Activated T-cell treated with anti-CD3 and anti-CD28 coated beads, Interleukin-2, amount 50 U/mL, for 4 hours (primary cell): ENCODE results near the gene ARVCF. TPM values are rescaled to one million over a fixed set of nuclear protein-coding genes. Genes with fewer than 3 reads are reported as not detected.

Source experiments
- ATAC-seq, 2 donors: fragments of 200-7000 bp; cut with Tn5 transposase; one replicate each; pipeline ENCODE4 v1.10.0; 2021
- DNase-seq: peaks from one replicate; pipeline ENCODE4 v3.0.0-alpha.2; 2020
- H3K27me3 Mint-ChIP-seq: one replicate; pipeline ENCODE4 v1.8.0; 2021; ENCODE audit warnings: low read depth, mixed read lengths
- H3K36me3 Mint-ChIP-seq: one replicate; pipeline ENCODE4 v1.8.0; 2022; ENCODE audit warnings: mixed read lengths; ENCODE audit not compliant: insufficient read depth
- H3K4me1 Mint-ChIP-seq: one replicate; pipeline ENCODE4 v1.8.0; 2021; ENCODE audit warnings: low read depth, mixed read lengths
- H3K4me3 Mint-ChIP-seq: one replicate; pipeline ENCODE4 v1.8.0; 2021; ENCODE audit warnings: mild to moderate bottlenecking, moderate library complexity, mixed read lengths
- H3K9me3 Mint-ChIP-seq: one replicate; pipeline ENCODE4 v1.8.0; 2021; ENCODE audit warnings: mixed read lengths
- total RNA-seq, 3 donors: library from RNA; stranded (reverse); gene quantifications; one replicate each; pipeline ENCODE4 v1.2.1, GENCODE V29; 2021

Gene ARVCF
- total RNA-seq, 3 donors from 2014 or later: 2.3 to 3.6 (median 2.8) TPM

DNA sequence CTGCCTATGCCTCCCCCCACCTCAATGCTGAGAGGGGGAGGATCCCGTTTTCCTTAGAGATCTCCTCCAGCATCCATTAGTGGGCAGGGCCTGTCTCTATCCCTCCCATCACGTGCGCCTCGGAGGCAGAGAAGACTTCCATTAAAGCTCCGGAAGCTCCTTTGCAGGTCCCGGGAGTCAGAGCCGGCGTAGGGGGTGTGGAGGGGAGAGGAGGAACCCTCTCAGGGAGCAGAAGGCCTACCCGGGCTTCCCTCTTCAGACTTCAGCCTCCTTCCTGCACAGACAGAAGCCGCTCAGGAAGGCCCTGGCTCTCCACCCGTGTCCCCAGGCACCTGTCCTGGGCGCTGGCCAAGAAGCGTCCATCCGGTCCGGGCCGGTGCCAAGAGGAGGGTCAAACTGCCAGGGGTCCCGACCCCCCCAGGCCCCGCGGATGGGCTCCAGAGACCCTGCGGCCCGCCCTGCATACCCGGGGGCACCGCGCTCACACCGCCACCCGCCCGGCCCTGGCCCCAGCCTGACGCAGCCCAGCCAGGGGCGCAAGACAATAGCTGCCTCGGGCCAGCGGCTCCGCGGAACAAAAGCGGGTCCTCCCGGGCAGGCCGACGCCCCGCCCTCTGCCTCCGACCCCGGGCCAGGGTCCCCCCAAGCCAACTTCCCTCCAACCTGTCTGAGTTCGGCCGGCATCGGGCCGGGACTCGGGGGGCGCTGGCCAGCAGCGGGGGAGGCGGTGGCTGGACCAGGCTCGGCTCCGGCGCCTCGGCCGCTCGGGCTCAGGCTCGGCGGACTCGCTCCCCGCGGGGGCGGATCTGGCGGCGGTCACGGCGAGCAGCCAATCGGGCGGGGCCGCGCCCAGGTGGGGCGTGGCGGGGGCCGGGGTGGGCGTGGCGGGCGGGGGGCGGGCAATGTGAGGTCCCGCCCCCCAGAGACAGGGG lies 29.9 kb downstream of the ARVCF start:
- DNase-seq (peak; percentile 34), ATAC-seq (peak; percentile 89 to 90)
- no peaks in the 10 kb centered on the region for H3K36me3 Mint-ChIP-seq
- no peaks in the 10 kb centered on the region for H3K27me3 Mint-ChIP-seq
- H3K4me1 Mint-ChIP-seq: no peaks in the 10 kb centered on the region
- peak overlapping the region; percentile 47 for H3K4me3 Mint-ChIP-seq
- no peaks in the 10 kb centered on the region for H3K9me3 Mint-ChIP-seq

DNA sequence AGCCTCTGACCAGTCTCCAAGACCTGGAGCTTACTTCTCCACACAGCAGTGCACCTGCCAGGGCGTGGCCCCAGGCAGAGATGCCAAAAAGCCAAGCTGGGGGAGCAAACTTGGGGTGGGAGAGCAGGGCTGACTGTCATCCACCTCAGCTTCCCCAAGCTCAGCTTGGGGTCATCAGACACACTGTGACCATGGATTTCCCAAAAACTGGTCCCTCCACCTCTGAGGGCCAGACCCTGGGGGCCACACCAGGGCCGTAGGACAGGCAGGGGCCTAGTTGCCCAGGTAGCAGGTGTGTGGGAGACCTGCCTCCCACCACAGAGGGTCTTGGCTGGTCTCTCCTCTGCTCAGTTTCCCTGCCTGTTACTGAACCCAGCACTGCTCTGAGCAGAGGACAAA lies 30.6 kb downstream of the ARVCF start:
- Mint-ChIP-seq H3K9me3 (no peaks in the 10 kb centered on the region), H3K27me3 (no peaks in the 10 kb centered on the region), H3K36me3 (no peaks in the 10 kb centered on the region), H3K4me3 (peak overlapping the region; percentile 47), H3K4me1 (no peaks in the 10 kb centered on the region)
- DNase-seq: no peak
- ATAC-seq: no peak

DNA sequence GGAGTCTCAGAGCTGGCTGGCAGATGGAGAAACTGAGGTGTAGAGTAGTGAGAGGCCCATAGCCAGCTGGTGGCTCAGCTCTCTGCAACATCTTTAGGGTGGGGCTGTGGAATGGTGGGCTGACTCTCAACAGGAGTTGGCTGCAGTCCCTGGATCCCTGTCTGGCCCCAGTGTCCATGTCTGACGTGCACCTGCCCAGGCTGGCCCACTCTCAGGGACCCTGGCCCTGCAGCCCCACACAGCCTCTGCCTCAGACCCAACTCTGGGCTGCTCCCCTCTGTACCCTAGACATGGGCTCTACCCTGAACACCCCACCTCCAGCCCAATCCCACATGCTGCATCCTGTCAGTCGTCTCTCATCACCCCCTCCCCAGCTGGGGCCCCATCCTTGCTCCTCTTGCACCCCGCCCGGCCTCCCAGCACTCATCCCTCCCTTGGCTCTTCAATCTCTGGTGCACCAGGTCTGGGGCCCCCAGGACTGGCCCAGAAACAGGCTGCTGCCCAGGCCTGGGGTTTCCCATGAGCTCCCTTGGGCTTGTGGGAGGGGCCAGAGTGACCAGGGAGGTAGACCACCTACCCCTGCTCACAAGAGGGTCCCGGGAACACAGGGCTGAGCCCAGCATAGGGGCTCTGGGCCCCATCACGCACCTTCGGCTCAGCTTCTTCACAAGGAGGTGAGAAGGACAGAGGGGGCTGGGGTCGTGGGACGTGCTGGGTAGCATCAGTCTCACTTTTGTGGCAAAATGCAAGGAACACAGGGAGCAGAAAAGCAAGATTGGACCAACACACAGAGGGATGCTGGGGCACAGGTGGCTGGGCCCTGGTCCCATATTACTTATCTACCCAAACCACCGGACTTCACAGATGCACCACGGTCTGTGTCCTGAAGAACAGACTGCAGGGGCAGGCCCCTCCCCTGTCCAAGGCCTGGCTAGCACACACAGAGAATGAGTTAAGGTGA lies 31.5 kb downstream of the ARVCF start:
- Mint-ChIP-seq H3K36me3 (no peaks in the 10 kb centered on the region), H3K4me3 (no peak overlapping the region), H3K9me3 (no peaks in the 10 kb centered on the region), H3K27me3 (no peaks in the 10 kb centered on the region), H3K4me1 (no peaks in the 10 kb centered on the region)
- DNase-seq (no peak), ATAC-seq (no peak)

DNA sequence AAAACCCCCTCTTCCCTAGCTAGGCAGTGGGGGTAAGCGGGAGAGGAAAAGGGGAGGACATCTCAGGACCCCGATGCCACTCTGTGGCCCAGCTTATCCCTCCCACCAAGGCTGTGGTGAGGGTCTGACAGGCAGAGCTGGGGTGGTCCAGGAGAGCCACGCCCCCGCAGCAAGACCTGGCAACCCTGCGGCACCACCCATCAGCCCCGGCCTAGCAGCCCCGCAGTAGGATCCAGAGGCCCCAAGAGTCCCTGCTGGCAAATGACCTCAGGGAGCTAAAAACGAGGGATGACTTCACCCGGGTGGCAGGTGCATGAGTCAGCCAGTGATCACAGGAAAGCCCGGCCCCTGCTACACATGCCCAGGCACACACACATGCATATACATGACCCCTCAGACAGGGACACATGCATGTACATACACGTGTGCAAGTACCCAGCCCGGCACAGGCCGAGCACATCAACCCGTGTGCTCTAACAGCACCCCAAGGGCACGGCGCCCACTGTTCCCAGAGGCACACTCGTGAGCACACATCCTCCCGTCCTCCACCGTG lies 32.3 kb downstream of the ARVCF start:
- DNase-seq (no peak), ATAC-seq (no peak)
- Mint-ChIP-seq H3K9me3 (no peaks in the 10 kb centered on the region), H3K27me3 (no peaks in the 10 kb centered on the region), H3K36me3 (no peaks in the 10 kb centered on the region), H3K4me3 (no peak overlapping the region), H3K4me1 (no peaks in the 10 kb centered on the region)

DNA sequence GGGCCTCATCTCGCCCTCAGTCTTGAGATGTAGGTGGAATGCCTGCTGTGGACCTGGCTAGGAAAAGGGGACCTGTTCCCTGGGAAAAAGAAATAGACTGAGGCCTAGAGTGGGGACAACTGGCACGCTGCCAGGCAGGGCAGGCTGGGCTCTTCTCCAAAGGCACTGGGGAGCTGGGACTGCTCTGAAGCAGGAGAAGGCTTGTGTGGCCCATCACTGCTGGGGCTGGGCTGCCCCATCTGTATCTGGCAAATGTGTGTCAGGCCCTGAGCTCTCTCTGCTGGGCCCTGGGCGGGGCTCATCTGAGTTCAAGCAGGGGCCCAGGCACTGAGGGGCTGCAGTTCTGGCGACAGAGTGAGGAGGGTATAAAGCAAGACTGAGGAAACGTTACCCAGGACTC lies 32.9 kb downstream of the ARVCF start:
- no peak overlapping the region for H3K4me3 Mint-ChIP-seq
- DNase-seq (no peak), ATAC-seq (no peak)
- no peaks in the 10 kb centered on the region for H3K36me3 Mint-ChIP-seq
- no peaks in the 10 kb centered on the region for H3K4me1 Mint-ChIP-seq
- H3K27me3 Mint-ChIP-seq: no peaks in the 10 kb centered on the region
- H3K9me3 Mint-ChIP-seq: no peaks in the 10 kb centered on the region

DNA sequence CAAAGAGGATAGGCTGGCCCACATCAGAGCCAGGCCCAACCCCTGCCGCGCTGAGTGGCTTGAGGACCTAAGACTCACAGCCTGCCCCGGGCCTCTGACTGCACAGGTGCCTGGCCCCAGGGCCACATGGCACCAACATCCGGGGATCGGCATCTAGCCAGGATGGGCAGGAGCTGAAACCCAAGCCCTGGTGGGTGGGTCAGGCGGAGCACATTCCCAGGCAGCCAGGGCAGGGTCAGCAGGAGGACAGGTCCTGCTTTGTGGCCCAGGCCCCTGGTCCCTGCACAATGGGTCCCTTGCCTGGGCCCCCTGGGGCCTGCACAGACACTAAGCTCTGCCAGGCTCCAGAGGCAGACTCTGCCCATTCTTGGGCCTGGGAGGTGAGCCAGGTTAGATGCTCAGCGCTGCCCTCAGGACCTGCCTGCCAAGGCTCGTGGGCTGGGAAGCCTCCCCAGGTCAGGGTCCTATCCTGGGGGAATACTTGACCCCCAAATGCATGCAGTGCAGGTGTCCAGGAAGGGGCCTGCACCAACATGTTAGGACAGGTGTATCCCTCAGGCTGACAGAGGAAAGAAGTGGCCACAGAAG lies 33.5 kb downstream of the ARVCF start:
- DNase-seq (no peak), ATAC-seq (no peak)
- H3K4me3 Mint-ChIP-seq: no peak overlapping the region
- no peaks in the 10 kb centered on the region for H3K36me3 Mint-ChIP-seq
- H3K27me3 Mint-ChIP-seq: no peaks in the 10 kb centered on the region
- no peaks in the 10 kb centered on the region for H3K4me1 Mint-ChIP-seq
- no peaks in the 10 kb centered on the region for H3K9me3 Mint-ChIP-seq

DNA sequence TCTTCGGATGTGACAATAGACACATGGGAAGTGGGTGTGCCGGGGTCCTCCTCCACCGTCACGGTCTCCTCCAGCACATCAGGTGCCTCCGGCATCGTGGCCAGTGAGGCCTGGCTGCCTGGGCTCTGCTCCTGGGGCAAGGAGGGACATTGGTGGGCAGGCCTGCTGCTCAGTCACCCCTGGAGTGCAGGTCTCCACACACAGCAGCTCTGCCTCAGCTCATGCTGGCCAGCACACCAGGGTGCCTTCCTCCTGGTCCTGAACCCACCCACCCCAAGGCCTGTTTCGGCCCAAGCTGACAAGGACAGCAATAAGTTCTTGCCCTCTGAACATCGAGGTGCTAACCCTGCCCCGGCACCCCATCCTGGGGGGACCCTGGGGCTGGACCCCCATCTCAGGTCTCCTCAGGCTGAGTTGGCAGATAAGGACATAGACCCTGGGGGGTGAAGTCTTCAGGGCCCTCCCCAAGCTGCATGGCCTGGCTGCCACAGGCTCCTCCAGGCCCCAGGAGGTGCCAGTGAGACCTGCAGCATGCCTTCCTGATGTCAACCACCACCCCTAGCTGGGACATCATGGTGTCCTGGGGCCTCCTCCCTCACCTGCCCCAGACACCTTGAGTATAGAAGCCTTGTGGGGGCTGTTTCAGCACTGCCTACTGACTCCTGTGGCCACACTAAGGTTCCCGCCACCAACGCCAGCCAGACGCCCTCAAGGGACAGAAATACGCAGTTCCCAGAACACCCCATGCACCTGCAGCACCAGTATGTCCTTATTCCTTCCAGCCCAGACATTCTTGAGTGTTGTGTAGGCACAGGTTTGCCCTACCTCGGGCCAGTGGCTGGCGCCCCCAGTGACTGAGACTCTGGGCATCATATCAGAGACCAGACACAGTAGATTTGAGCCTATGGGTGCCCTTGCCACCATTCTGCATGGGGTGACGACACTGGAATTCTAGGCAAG lies 34.4 kb downstream of the ARVCF start:
- no peaks in the 10 kb centered on the region for H3K27me3 Mint-ChIP-seq
- H3K4me3 Mint-ChIP-seq: no peak overlapping the region
- DNase-seq (no peak), ATAC-seq (no peak)
- no peaks in the 10 kb centered on the region for H3K36me3 Mint-ChIP-seq
- no peaks in the 10 kb centered on the region for H3K4me1 Mint-ChIP-seq
- H3K9me3 Mint-ChIP-seq: no peaks in the 10 kb centered on the region

DNA sequence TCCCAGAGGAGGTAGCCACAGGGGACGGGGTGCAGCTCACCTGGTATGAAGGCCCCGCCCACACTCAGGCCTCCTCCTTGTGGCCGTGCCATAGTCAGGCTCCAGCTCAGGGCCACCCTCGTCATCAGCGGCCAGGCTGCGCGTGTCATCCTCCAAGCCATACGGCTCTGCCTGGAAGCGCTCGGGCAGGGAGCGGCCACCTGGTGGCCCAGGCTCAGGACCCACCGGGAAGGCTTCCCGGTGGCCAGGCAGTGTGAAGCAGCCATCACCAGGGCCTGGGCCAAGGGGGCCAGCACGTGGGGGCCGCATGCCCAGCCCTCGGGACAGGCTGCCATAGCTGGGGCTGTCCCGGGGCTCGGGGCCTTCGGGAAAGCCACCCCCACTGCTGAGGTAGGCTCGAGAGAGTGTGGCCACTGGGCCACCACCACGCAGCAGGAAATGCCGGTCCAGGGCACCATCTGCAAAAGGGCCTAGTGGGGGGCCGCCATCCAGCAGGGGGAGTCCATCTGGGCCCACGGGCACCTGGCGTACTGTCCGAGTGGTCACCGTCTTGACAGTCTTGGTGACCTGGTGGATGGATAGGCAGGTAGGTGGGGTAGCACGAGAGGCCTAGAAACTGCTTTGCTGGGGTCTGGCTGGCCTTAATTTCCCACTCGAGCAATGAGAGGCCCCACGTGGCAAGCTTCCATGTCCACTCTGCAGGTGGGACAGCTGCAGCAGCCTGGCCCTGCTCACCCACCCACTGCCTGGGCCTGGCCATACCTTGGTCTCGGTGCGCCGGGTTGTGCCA lies 35.3 kb downstream of the ARVCF start:
- DNase-seq: no peak

DNA sequence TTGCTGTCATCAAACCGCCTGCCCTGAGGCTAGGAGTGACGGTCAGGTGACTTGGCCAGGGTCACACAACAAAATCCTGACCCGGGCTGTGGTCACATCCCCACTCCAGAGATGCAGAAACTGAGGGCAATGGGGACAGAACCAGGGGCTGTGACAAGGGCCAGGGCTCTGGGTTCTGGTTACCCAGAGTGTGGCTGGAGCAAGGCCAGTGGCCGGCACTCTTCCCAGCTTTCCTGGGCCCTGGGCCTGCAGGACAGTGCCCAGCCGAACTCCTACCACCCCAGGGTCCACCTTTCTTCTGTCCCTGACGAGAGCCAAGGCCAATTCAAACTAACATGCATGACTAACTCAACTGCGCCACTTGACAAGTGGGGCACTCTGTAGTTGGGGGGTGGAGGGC lies 35.9 kb downstream of the ARVCF start:
- no peaks in the 10 kb centered on the region for H3K36me3 Mint-ChIP-seq
- no peaks in the 10 kb centered on the region for H3K4me1 Mint-ChIP-seq
- no peak overlapping the region for H3K4me3 Mint-ChIP-seq
- no peak for DNase-seq
- no peak for ATAC-seq
- H3K9me3 Mint-ChIP-seq: no peaks in the 10 kb centered on the region
- H3K27me3 Mint-ChIP-seq: peaks cover 2% of the 10 kb centered on the region

More for the DNA sequence above, 35.3 kb downstream of the ARVCF start:
- no peaks in the 10 kb centered on the region for H3K9me3 Mint-ChIP-seq
- H3K36me3 Mint-ChIP-seq: no peaks in the 10 kb centered on the region
- ATAC-seq: no peak
- H3K4me3 Mint-ChIP-seq: no peak overlapping the region
- no peaks in the 10 kb centered on the region for H3K4me1 Mint-ChIP-seq
- no peaks in the 10 kb centered on the region for H3K27me3 Mint-ChIP-seq

DNA sequence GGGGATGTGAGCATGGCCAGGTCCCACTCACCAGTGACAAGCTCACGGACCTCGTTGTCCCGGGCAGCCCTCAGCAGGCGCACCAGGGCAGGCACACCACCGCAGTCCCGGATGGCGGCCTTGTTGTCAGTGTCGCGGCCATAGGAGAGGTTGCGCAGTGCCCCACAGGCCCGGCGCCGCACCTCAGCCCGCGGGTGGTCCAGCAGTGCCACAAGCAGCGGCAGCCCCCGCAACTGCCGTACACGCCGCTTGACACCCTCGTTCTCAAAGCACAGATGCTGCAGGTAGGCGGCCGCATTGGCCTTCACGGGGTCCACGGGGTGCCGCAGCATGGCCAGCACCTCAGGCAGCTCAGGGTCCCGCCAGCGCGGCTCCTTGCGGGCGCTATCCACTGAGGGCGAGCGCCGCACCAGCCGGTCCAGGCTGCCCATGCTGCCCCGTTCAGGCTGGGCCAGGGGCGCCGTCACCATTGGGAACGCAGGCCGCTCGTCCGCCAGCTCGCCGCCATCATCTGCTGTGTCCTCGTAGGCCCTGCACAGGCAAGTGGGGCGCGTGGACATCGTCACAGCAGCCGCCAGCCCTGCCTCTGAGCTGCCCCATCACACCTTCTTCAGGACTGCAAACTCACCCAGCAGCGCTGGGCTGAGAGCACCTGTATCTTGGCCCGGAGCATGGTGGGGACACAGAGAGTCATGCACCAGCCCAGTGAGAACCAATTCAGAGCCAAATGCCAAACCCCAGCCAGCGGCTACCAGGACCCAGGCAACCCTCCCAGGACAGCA lies 36.7 kb downstream of the ARVCF start:
- Mint-ChIP-seq H3K4me1 (peaks cover under 1% of the 10 kb centered on the region), H3K4me3 (no peak overlapping the region), H3K9me3 (no peaks in the 10 kb centered on the region), H3K27me3 (peaks cover 2% of the 10 kb centered on the region), H3K36me3 (no peaks in the 10 kb centered on the region)
- no peak for DNase-seq
- ATAC-seq: no peak

DNA sequence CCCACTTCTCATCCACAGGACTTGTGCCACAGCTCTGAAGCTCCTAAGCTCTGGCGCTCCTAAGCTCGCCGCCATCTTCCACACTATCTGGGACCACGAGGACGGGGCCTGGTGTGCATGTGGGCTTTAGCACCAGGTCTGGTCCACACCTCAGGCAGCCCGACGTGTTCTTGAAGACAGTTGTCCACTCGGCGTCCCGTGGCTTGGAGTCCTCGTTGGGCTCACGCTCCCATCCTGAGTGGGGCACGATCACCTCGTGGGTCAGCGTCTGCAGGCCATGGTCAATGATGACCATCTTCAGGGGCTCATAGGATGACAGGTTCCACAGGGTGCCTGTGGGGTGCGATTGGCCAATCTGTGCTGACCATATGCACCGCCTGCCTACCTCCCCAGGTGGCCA lies 37.9 kb downstream of the ARVCF start:
- DNase-seq (no peak), ATAC-seq (no peak)
- no peaks in the 10 kb centered on the region for H3K9me3 Mint-ChIP-seq
- H3K36me3 Mint-ChIP-seq: no peaks in the 10 kb centered on the region
- no peak overlapping the region for H3K4me3 Mint-ChIP-seq
- peaks cover 1% of the 10 kb centered on the region for H3K4me1 Mint-ChIP-seq
- peaks cover 2% of the 10 kb centered on the region for H3K27me3 Mint-ChIP-seq
